B cell (primary cell): ENCODE measurements around the gene TENM3. TPM values are rescaled to one million over a fixed set of nuclear protein-coding genes. Genes with fewer than 3 reads are reported as not detected.

Experiments
- ATAC-seq: fragments of 200-7000 bp; cut with Tn5 transposase; one replicate; pipeline ENCODE4 v1.10.0; 2021; ENCODE audit warnings: low read depth, mild to moderate bottlenecking, moderate number of reproducible peaks, moderate library complexity
- CTCF ChIA-PET: fragments of 350-600 bp; sonication (Branson Sonifier 250); formaldehyde crosslinking; loops from one replicate; lab custom pipeline; 2021; ENCODE audit warnings: antibody characterized with exemption, inconsistent platforms; lab: Charles Lee
- POLR2A ChIA-PET: fragments of 350-600 bp; sonication (Branson Sonifier 250); formaldehyde crosslinking; loops from one replicate; lab custom pipeline; 2021; ENCODE audit warnings: antibody characterized with exemption; lab: Charles Lee
- DNase-seq: peaks from one replicate; pipeline ENCODE4 v3.0.0; 2013
- H2AFZ ChIP-seq: 2 replicates; pipeline ENCODE4 v1.6.1; 2012; ENCODE audit warnings: mild to moderate bottlenecking, low read depth, low read length; ENCODE audit not compliant: insufficient read depth, poor library complexity, severe bottlenecking
- H3K27ac ChIP-seq, 2 donors: 1 replicate in 1 of 2; 2 replicates in 1 of 2; pipeline ENCODE4 v1.5.1; 2012 to 2013; ENCODE audit warnings: low read length in 2 of 2, mild to moderate bottlenecking in 2 of 2, moderate library complexity in 1 of 2
- H3K27me3 ChIP-seq, 4 experiments: fragments of 200-600 bp in 1 of 4; sonication (generic) in 1 of 4; replicated peaks in 1 of 4; 1 replicate in 2 of 4; 2 replicates in 2 of 4; pipeline versions ENCODE4 v1.6.1 to v1.7.0; 2013 to 2016; ENCODE audit warnings: low read length in 3 of 4, mild to moderate bottlenecking in 2 of 4, mixed read lengths in 1 of 4, moderate library complexity in 1 of 4; ENCODE audit not compliant: insufficient read depth in 4 of 4, control insufficient read depth in 3 of 4; ENCODE audit errors: control extremely low read depth in 1 of 4
- H3K36me3 ChIP-seq, 2 experiments: replicated peaks in 1 of 2; 1 replicate in 1 of 2; 2 replicates in 1 of 2; pipeline versions ENCODE4 v1.6.1 to v1.7.1; 2013; ENCODE audit warnings: low read length in 1 of 2; ENCODE audit not compliant: insufficient read depth in 2 of 2, control insufficient read depth in 1 of 2; ENCODE audit errors: control extremely low read depth in 1 of 2, extremely low read depth in 1 of 2
- H3K4me1 ChIP-seq, 2 donors: fragments of 200-600 bp in 1 of 2; sonication (generic) in 1 of 2; 1 replicate in 1 of 2; 2 replicates in 1 of 2; pipeline versions ENCODE4 v1.5.1 to v1.6.1; 2013 to 2017; ENCODE audit warnings: low read length in 2 of 2; ENCODE audit not compliant: control insufficient read depth in 2 of 2, insufficient read depth in 2 of 2
- H3K4me2 ChIP-seq: replicated peaks from 2 replicates; pipeline ENCODE3; 2012; ENCODE audit warnings: mild to moderate bottlenecking, low read depth, low read length; ENCODE audit not compliant: poor library complexity, severe bottlenecking
- H3K4me3 ChIP-seq, 5 experiments: fragments of 200-600 bp in 1 of 5; sonication (generic) in 1 of 5; 1 replicate in 3 of 5; 2 replicates in 2 of 5; pipeline versions ENCODE4 v1.5.1 to v1.7.0; 2011 to 2016; ENCODE audit warnings: low read length in 4 of 5, mild to moderate bottlenecking in 4 of 5, low read depth in 2 of 5, control low read depth in 1 of 5, moderate library complexity in 1 of 5; ENCODE audit not compliant: insufficient read depth in 1 of 5; ENCODE audit errors: control extremely low read depth in 1 of 5, extremely low read depth in 1 of 5
- H3K79me2 ChIP-seq: fragments of 200-600 bp; sonication (generic); one replicate; pipeline ENCODE4 v1.6.0; 2016; ENCODE audit warnings: low read length; ENCODE audit not compliant: control insufficient read depth, insufficient read depth
- H3K9ac ChIP-seq: fragments of 200-600 bp; sonication (generic); 2 replicates; pipeline ENCODE4 v1.6.1; 2017; ENCODE audit warnings: mild to moderate bottlenecking, low read length, moderate library complexity
- H3K9me3 ChIP-seq, 3 donors: one replicate each; pipeline versions ENCODE4 v1.6.1 to v1.7.1; 2013; ENCODE audit warnings: low read length in 2 of 3; ENCODE audit not compliant: control insufficient read depth in 2 of 3, insufficient read depth in 1 of 3; ENCODE audit errors: control extremely low read depth in 1 of 3
- H4K20me1 ChIP-seq: 2 replicates; pipeline ENCODE4 v1.6.0; 2012; ENCODE audit warnings: mild to moderate bottlenecking, low read length; ENCODE audit not compliant: insufficient read depth, control insufficient read depth, poor library complexity, severe bottlenecking
- H3K27ac Mint-ChIP-seq: one replicate; pipeline ENCODE4 v1.8.0; 2021; ENCODE audit warnings: mixed read lengths
- H3K27me3 Mint-ChIP-seq: one replicate; pipeline ENCODE4 v1.8.0; 2021; ENCODE audit warnings: mixed read lengths
- H3K4me1 Mint-ChIP-seq: one replicate; pipeline ENCODE4 v1.8.0; 2021; ENCODE audit warnings: mixed read lengths
- H3K4me3 Mint-ChIP-seq: one replicate; pipeline ENCODE4 v1.8.0; 2021; ENCODE audit warnings: mixed read lengths
- H3K9me3 Mint-ChIP-seq: one replicate; pipeline ENCODE4 v1.8.0; 2022; ENCODE audit warnings: mixed read lengths; ENCODE audit not compliant: insufficient read depth
- CTCF ChIP-seq: fragments of 200-600 bp; IDR thresholded peaks from one replicate; pipeline ENCODE4 v1.8.0; 2022; ENCODE audit warnings: antibody characterized with exemption, mild to moderate bottlenecking
- EZH2 ChIP-seq: IDR thresholded peaks from 2 replicates; pipeline ENCODE4 v1.6.1; 2012; ENCODE audit warnings: borderline replicate concordance, low read depth, mild to moderate bottlenecking, moderate library complexity, low read length; ENCODE audit not compliant: insufficient read depth, poor library complexity, severe bottlenecking
- WGBS: methylation state at CpG from one replicate; pipeline ENCODE4 v1.1.5; 2013; ENCODE audit warnings: missing lambda C conversion rate; ENCODE audit not compliant: insufficient coverage; 5-methylcytosine and 5-hydroxymethylcytosine counted together
- intact Hi-C: fragments of 100-400 bp; cut with micrococcal nuclease; formaldehyde crosslinking; loops from one replicate; pipeline ENCODE4 v1.10.0; 2022
- polyA plus RNA-seq: library from polyadenylated mRNA; depleted of rRNA; stranded (reverse); fragments of >200 nt; gene quantifications from 2 replicates; pipeline ENCODE4 v1.2.3, GENCODE V29; 2012
- total RNA-seq, 2 donors: library from RNA; stranded (reverse); fragments of 120-200 nt in 1 of 2; gene quantifications; 1 replicate in 1 of 2; 2 replicates in 1 of 2; pipeline versions ENCODE4 v1.2.3 to v1.2.4, GENCODE V29; 2013 to 2022

Gene TENM3
- total and polyA plus RNA-seq, 2 donors (not counting 1 experiment from before 2014, with no cell fraction given): not detected

GRCh38 chr4:182325397-182325796 is 82.2 kb downstream of the TENM3 start:
- WGBS: 100% methylated on average over 1 of the region's 3 CpGs
- CTCF ChIA-PET: no interaction called here
- TF ChIP-seq CTCF: no peak

DNA sequence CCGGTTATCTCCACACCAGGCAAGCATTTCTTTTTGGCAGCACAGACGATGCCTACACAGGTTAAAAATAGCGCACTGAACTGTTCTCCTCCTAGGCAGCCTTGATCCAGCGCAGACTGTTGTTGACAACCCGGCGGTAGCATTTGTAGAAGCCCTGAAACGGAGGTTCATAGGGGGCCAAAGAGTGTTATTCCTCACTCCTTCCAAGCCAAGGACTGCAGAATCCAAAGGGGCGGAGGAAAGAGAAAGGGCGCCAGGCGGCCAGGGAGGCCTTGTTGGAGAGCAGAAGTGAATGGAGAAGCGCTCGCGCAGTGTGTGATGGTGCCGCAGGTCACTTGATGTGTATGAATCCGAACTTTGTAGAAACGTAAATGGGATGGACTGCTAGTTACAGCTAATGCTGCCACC is 82.7 kb downstream of the TENM3 start:
- ChIA-PET CTCF (no interaction called here), POLR2A (no interaction called here)
- H3K4me1 ChIP-seq: no peaks in the 10 kb centered on the region
- H3K36me3 ChIP-seq: no peaks in the 10 kb centered on the region
- no peaks in the 10 kb centered on the region for H4K20me1 ChIP-seq
- intact Hi-C loops: no loop called here
- no peak overlapping the region for H3K9ac ChIP-seq
- H3K4me3 ChIP-seq: no peak overlapping the region
- DNase-seq (no peak), ATAC-seq (no peak)
- H3K27ac ChIP-seq: no peak overlapping the region
- no peak overlapping the region for H2AFZ ChIP-seq
- no peaks in the 10 kb centered on the region for H3K9me3 Mint-ChIP-seq
- no peak overlapping the region for H3K4me2 ChIP-seq
- WGBS: 86% methylated on average over 14 of the region's 16 CpGs
- TF ChIP-seq CTCF: no peak
- no peak for TF ChIP-seq EZH2
- H3K9me3 ChIP-seq: peaks cover 0 to 6% (median 0%) of the 10 kb centered on the region in 3 donors
- H3K4me3 Mint-ChIP-seq: no peak overlapping the region
- no peak overlapping the region for H3K27ac Mint-ChIP-seq
- H3K27me3 Mint-ChIP-seq: no peaks in the 10 kb centered on the region
- no peaks in the 10 kb centered on the region for H3K79me2 ChIP-seq
- H3K27me3 ChIP-seq: no peaks in the 10 kb centered on the region
- no peaks in the 10 kb centered on the region for H3K4me1 Mint-ChIP-seq

More at GRCh38 chr4:182325397-182325796, 82.2 kb downstream of the TENM3 start:
- POLR2A ChIA-PET: no interaction called here
- Histone ChIP-seq H3K9ac (no peak overlapping the region), H3K27me3 (no peaks in the 10 kb centered on the region), H2AFZ (no peak overlapping the region), H3K4me3 (no peak overlapping the region), H3K4me1 (no peaks in the 10 kb centered on the region), H3K79me2 (no peaks in the 10 kb centered on the region), H4K20me1 (no peaks in the 10 kb centered on the region), H3K4me2 (no peak overlapping the region), H3K9me3 (peaks cover 0 to 6% (median 0%) of the 10 kb centered on the region in 3 donors), H3K36me3 (no peaks in the 10 kb centered on the region), H3K27ac (no peak overlapping the region)
- no peak overlapping the region for H3K27ac Mint-ChIP-seq
- no peak for DNase-seq
- intact Hi-C loops: no loop called here
- no peaks in the 10 kb centered on the region for H3K27me3 Mint-ChIP-seq
- no peak for ATAC-seq
- H3K9me3 Mint-ChIP-seq: no peaks in the 10 kb centered on the region
- H3K4me3 Mint-ChIP-seq: no peak overlapping the region
- no peaks in the 10 kb centered on the region for H3K4me1 Mint-ChIP-seq
